Activated CD8-positive, alpha-beta memory T cell treated with anti-CD3 and anti-CD28 coated beads, Interleukin-2, amount 10 ng/mL, durations not matched to agents 7 days and 5 days (primary cell): ENCODE data around the gene TMEM221. TPM values are rescaled to one million over a fixed set of nuclear protein-coding genes. Genes with fewer than 3 reads are reported as not detected.

Experiments
- ATAC-seq: fragments of 150-1000 bp; cut with Tn5 transposase; one replicate; pipeline ENCODE4 v1.10.0; 2021; ENCODE audit warnings: moderate library complexity
- CTCF ChIA-PET: fragments of 350-600 bp; sonication (Branson Sonifier 250); formaldehyde crosslinking; loops from one replicate; lab custom pipeline; 2021; ENCODE audit warnings: antibody characterized with exemption; lab: Charles Lee
- DNase-seq: peaks from one replicate; pipeline ENCODE4 v3.0.0-alpha.2; 2020
- H3K27ac Mint-ChIP-seq: one replicate; pipeline ENCODE4 v1.8.0; 2021; ENCODE audit warnings: mild to moderate bottlenecking, mixed read lengths
- H3K27me3 Mint-ChIP-seq: one replicate; pipeline ENCODE4 v1.8.0; 2021; ENCODE audit warnings: mixed read lengths
- H3K36me3 Mint-ChIP-seq: one replicate; pipeline ENCODE4 v1.8.0; 2021; ENCODE audit warnings: mild to moderate bottlenecking, mixed read lengths
- H3K4me1 Mint-ChIP-seq: one replicate; pipeline ENCODE4 v1.8.0; 2021; ENCODE audit warnings: mixed read lengths
- H3K4me3 Mint-ChIP-seq: one replicate; pipeline ENCODE4 v1.8.0; 2021; ENCODE audit warnings: mild to moderate bottlenecking, moderate library complexity, mixed read lengths
- H3K9me3 Mint-ChIP-seq: one replicate; pipeline ENCODE4 v1.8.0; 2022; ENCODE audit warnings: low read depth, mixed read lengths
- total RNA-seq, 2 experiments: library from RNA; stranded (reverse); gene quantifications; one replicate each; pipeline ENCODE4 v1.2.3, GENCODE V29; 2021

Gene TMEM221
- total RNA-seq, 2 experiments from 2014 or later = not detected

GRCh38 chr19:17421942-17422341, 26.5 kb downstream of the TMEM221 start:
- DNase-seq (no peak), ATAC-seq (no peak)
- H3K27ac Mint-ChIP-seq = no peak overlapping the region
- peaks cover 19% of the 10 kb centered on the region for H3K4me1 Mint-ChIP-seq
- H3K9me3 Mint-ChIP-seq = no peaks in the 10 kb centered on the region
- no peaks in the 10 kb centered on the region for H3K27me3 Mint-ChIP-seq
- H3K36me3 Mint-ChIP-seq = peaks cover 8% of the 10 kb centered on the region
- CTCF ChIA-PET = interaction anchor here (0.9 to 2.6 kb wide), 2 partner anchors 20 to 45 kb away, joined by 3 to 8 read pairs; no protein-coding TSS in a partner anchor
- no peak overlapping the region for H3K4me3 Mint-ChIP-seq

- Mint-ChIP-seq H3K9me3 (no peaks in the 10 kb centered on the region), H3K4me3 (peak overlapping the region; percentile 87), H3K27ac (peak overlapping the region; percentile 76), H3K27me3 (no peaks in the 10 kb centered on the region), H3K4me1 (peaks cover 21% of the 10 kb centered on the region), H3K36me3 (peaks cover 13% of the 10 kb centered on the region)
- CTCF ChIA-PET = interaction anchor here (0.6 to 2.6 kb wide), 6 partner anchors 11 to 87 kb away, joined by 3 to 11 read pairs (median 6); partner anchors contain the start of gene BST2
- DNase-seq (peak; percentile 59), ATAC-seq (peak; percentile 21)
Observed at GRCh38 chr19:17420475-17420924, 28.0 kb downstream of the TMEM221 start.

GRCh38 chr19:17419621-17420474, 28.6 kb downstream of the TMEM221 start, which contains the start of gene MVB12A:
Gene MVB12A (plus strand): TSS chr19:17420047. CDS start chr19:17420136, 89 bp downstream.
- no peaks in the 10 kb centered on the region for H3K27me3 Mint-ChIP-seq
- CTCF ChIA-PET = interaction anchor here (0.6 to 2.6 kb wide), 14 partner anchors 9 to 297 kb away, joined by 3 to 11 read pairs (median 4); partner anchors contain the start of genes BST2, MRPL34 and PGLS
- H3K9me3 Mint-ChIP-seq = no peaks in the 10 kb centered on the region
- peak; percentile 97 for DNase-seq
- H3K4me3 Mint-ChIP-seq = peak within 1 kb of the TSS; percentile 87
- H3K36me3 Mint-ChIP-seq = peaks cover 17% of the 10 kb centered on the region
- ATAC-seq = peak; percentile 95
- H3K4me1 Mint-ChIP-seq = peaks cover 21% of the 10 kb centered on the region
- peak within 1 kb of the TSS; percentile 93 for H3K27ac Mint-ChIP-seq

- no peaks in the 10 kb centered on the region for H3K27me3 Mint-ChIP-seq
- no peaks in the 10 kb centered on the region for H3K9me3 Mint-ChIP-seq
- peaks cover 18% of the 10 kb centered on the region for H3K4me1 Mint-ChIP-seq
Observed at GRCh38 chr19:17419154-17419620, 29.3 kb downstream of the TMEM221 start.

GRCh38 chr19:17418710-17419109, 29.8 kb downstream of the TMEM221 start:
- ATAC-seq (no peak), DNase-seq (no peak)
- H3K4me1 Mint-ChIP-seq = peaks cover 18% of the 10 kb centered on the region
- peak overlapping the region; percentile 93 for H3K27ac Mint-ChIP-seq
- no peaks in the 10 kb centered on the region for H3K9me3 Mint-ChIP-seq
- H3K36me3 Mint-ChIP-seq = peaks cover 19% of the 10 kb centered on the region
- H3K4me3 Mint-ChIP-seq = peak overlapping the region; percentile 87
- H3K27me3 Mint-ChIP-seq = no peaks in the 10 kb centered on the region
- CTCF ChIA-PET = interaction anchor here (1.0 to 2.1 kb wide), 4 partner anchors 12 to 78 kb away, joined by 3 to 11 read pairs (median 5); partner anchors contain the start of gene BST2

More at GRCh38 chr19:17419154-17419620, 29.3 kb downstream of the TMEM221 start:
- CTCF ChIA-PET = interaction anchor here (0.8 to 2.1 kb wide), 13 partner anchors 10 to 114 kb away, joined by 3 to 11 read pairs (median 4); partner anchors contain the start of genes BST2, MRPL34 and PGLS
- Mint-ChIP-seq H3K36me3 (peaks cover 19% of the 10 kb centered on the region), H3K27ac (peak overlapping the region; percentile 93), H3K4me3 (peak overlapping the region; percentile 87)
- no peak for ATAC-seq
- no peak for DNase-seq

- H3K4me1 Mint-ChIP-seq = peaks cover 22% of the 10 kb centered on the region
- DNase-seq (no peak), ATAC-seq (no peak)
- no peaks in the 10 kb centered on the region for H3K9me3 Mint-ChIP-seq
- CTCF ChIA-PET = no interaction called here
- H3K27me3 Mint-ChIP-seq = no peaks in the 10 kb centered on the region
- no peak overlapping the region for H3K27ac Mint-ChIP-seq
- H3K36me3 Mint-ChIP-seq = peaks cover 29% of the 10 kb centered on the region
- H3K4me3 Mint-ChIP-seq = no peak overlapping the region
Observed at GRCh38 chr19:17415121-17415520, 33.3 kb downstream of the TMEM221 start.

- ATAC-seq (no peak), DNase-seq (no peak)
- H3K9me3 Mint-ChIP-seq = no peaks in the 10 kb centered on the region
- no peak overlapping the region for H3K27ac Mint-ChIP-seq
- no peak overlapping the region for H3K4me3 Mint-ChIP-seq
- H3K36me3 Mint-ChIP-seq = peaks cover 29% of the 10 kb centered on the region
- CTCF ChIA-PET = no interaction called here
- peaks cover 17% of the 10 kb centered on the region for H3K4me1 Mint-ChIP-seq
- H3K27me3 Mint-ChIP-seq = no peaks in the 10 kb centered on the region
Observed at GRCh38 chr19:17414097-17414496, 34.4 kb downstream of the TMEM221 start.

GRCh38 chr19:17411801-17412200, 36.7 kb downstream of the TMEM221 start:
- peaks cover 29% of the 10 kb centered on the region for H3K36me3 Mint-ChIP-seq
- H3K27ac Mint-ChIP-seq = no peak overlapping the region
- peaks cover 25% of the 10 kb centered on the region for H3K4me1 Mint-ChIP-seq
- no peak for DNase-seq
- CTCF ChIA-PET = interaction anchor here (0.6 to 1.7 kb wide), 2 partner anchors 14 to 26 kb away, joined by 4 to 5 read pairs; no protein-coding TSS in a partner anchor
- no peaks in the 10 kb centered on the region for H3K9me3 Mint-ChIP-seq
- no peaks in the 10 kb centered on the region for H3K27me3 Mint-ChIP-seq
- ATAC-seq = no peak
- no peak overlapping the region for H3K4me3 Mint-ChIP-seq

GRCh38 chr19:17409990-17410389, 38.5 kb downstream of the TMEM221 start:
- no peak overlapping the region for H3K4me3 Mint-ChIP-seq
- no peaks in the 10 kb centered on the region for H3K9me3 Mint-ChIP-seq
- DNase-seq (no peak), ATAC-seq (no peak)
- peak overlapping the region; percentile 43 for H3K27ac Mint-ChIP-seq
- peaks cover 30% of the 10 kb centered on the region for H3K4me1 Mint-ChIP-seq
- H3K27me3 Mint-ChIP-seq = no peaks in the 10 kb centered on the region
- H3K36me3 Mint-ChIP-seq = peaks cover 29% of the 10 kb centered on the region
- CTCF ChIA-PET = interaction anchor here (2.0 kb wide), 1 partner anchor 10 kb away, joined by 6 read pairs; the partner anchor contains the start of gene MVB12A

- CTCF ChIA-PET = interaction anchor here (0.7 to 2.4 kb wide), 8 partner anchors 12 to 199 kb away, joined by 3 to 11 read pairs (median 4); partner anchors contain the start of gene MVB12A
- ATAC-seq (no peak), DNase-seq (peak; percentile 47)
- H3K9me3 Mint-ChIP-seq = no peaks in the 10 kb centered on the region
- peak overlapping the region; percentile 94 for H3K4me3 Mint-ChIP-seq
- peak overlapping the region; percentile 97 for H3K27ac Mint-ChIP-seq
- H3K36me3 Mint-ChIP-seq = peaks cover 39% of the 10 kb centered on the region
- H3K27me3 Mint-ChIP-seq = no peaks in the 10 kb centered on the region
- H3K4me1 Mint-ChIP-seq = peaks cover 32% of the 10 kb centered on the region
Observed at GRCh38 chr19:17406887-17407196, 41.6 kb downstream of the TMEM221 start.

- DNase-seq (peak; percentile 88), ATAC-seq (peak; percentile 17)
- peaks cover 39% of the 10 kb centered on the region for H3K36me3 Mint-ChIP-seq
- H3K27ac Mint-ChIP-seq = peak overlapping the region; percentile 97
- no peaks in the 10 kb centered on the region for H3K9me3 Mint-ChIP-seq
- peaks cover 32% of the 10 kb centered on the region for H3K4me1 Mint-ChIP-seq
- CTCF ChIA-PET = interaction anchor here (0.7 to 3.8 kb wide), 16 partner anchors 11 to 200 kb away, joined by 3 to 20 read pairs (median 4); partner anchors contain the start of genes MRPL34 and MVB12A
- H3K27me3 Mint-ChIP-seq = no peaks in the 10 kb centered on the region
- peak overlapping the region; percentile 94 for H3K4me3 Mint-ChIP-seq
Observed at GRCh38 chr19:17406046-17406886, 42.2 kb downstream of the TMEM221 start.

- CTCF ChIA-PET = interaction anchor here (0.6 to 3.8 kb wide), 14 partner anchors 10 to 113 kb away, joined by 3 to 20 read pairs (median 4); partner anchors contain the start of genes MRPL34 and MVB12A
- Mint-ChIP-seq H3K4me1 (peaks cover 32% of the 10 kb centered on the region), H3K27me3 (no peaks in the 10 kb centered on the region), H3K27ac (peak within 1 kb of the TSS; percentile 97), H3K9me3 (no peaks in the 10 kb centered on the region), H3K36me3 (peaks cover 41% of the 10 kb centered on the region), H3K4me3 (peak within 1 kb of the TSS; percentile 94)
- DNase-seq = peak; percentile 85
- ATAC-seq = peak; percentile 88
Observed at GRCh38 chr19:17405250-17406045, 43.0 kb downstream of the TMEM221 start, which contains the start of gene BST2. Gene BST2 (minus strand): TSS chr19:17405630. CDS start chr19:17405575, 55 bp downstream.
